ENCODE measurements around the gene CDCP2.

Gene CDCP2

GRCh38 chr1:54094001-54094729, 58.6 kb downstream of the CDCP2 start:
- no peak for DNase-seq (ENCODE audit: low read depth, low spot score)

GRCh38 chr1:54091666-54092065, 61.1 kb downstream of the CDCP2 start:
- DNase-seq (ENCODE audit: low read depth, low spot score): no peak

- no peak for DNase-seq (ENCODE audit: low read depth, low spot score)
These were observed 64.4 kb downstream of the CDCP2 start for GRCh38 chr1:54088385-54088784.

GRCh38 chr1:54086754-54087153, 66.0 kb downstream of the CDCP2 start:
- DNase-seq (ENCODE audit: low read depth, low spot score): no peak

- no peak for DNase-seq (ENCODE audit: low read depth, low spot score)
These were observed 68.0 kb downstream of the CDCP2 start for GRCh38 chr1:54084794-54085193.

Measured in astrocyte of the hippocampus (primary cell).